ENCODE data around the gene PHACTR4.
A peak's percentile ranks its signal among the peaks of the same experiment; 100 is the strongest.

Gene PHACTR4

GRCh38 chr1:28506907-28507246 is 137.3 kb downstream of the PHACTR4 start:
- DNase-seq (ENCODE audit: low read depth) = no peak
- TF ChIP-seq CTCF (IDR thresholded peaks at IDR 0.05; ENCODE audit: control insufficient read depth, insufficient read depth, low read depth, low read length, missing control alignments) = no peak
- peak overlapping the region; percentile 81 for H3K4me3 ChIP-seq (ENCODE audit: control insufficient read depth, low read depth, low read length)

GRCh38 chr1:28507247-28507645 is 137.7 kb downstream of the PHACTR4 start:
- DNase-seq (ENCODE audit: low read depth) = no peak

GRCh38 chr1:28507646-28508434 is 138.3 kb downstream of the PHACTR4 start:
- DNase-seq (ENCODE audit: low read depth) = no peak
- no peak for TF ChIP-seq CTCF (IDR thresholded peaks at IDR 0.05; ENCODE audit: control insufficient read depth, insufficient read depth, low read depth, low read length, missing control alignments)
- H3K4me3 ChIP-seq (ENCODE audit: control insufficient read depth, low read depth, low read length) = peak overlapping the region; percentile 81

More at GRCh38 chr1:28507247-28507645, 137.7 kb downstream of the PHACTR4 start:
- H3K4me3 ChIP-seq (ENCODE audit: control insufficient read depth, low read depth, low read length) = peak overlapping the region; percentile 81
- TF ChIP-seq CTCF (IDR thresholded peaks at IDR 0.05; ENCODE audit: control insufficient read depth, insufficient read depth, low read depth, low read length, missing control alignments) = no peak

- DNase-seq (ENCODE audit: low read depth) = no peak
These were observed 138.9 kb downstream of the PHACTR4 start for GRCh38 chr1:28508435-28508754.

GRCh38 chr1:28509705-28510272 is 140.2 kb downstream of the PHACTR4 start:
- peak overlapping the region; percentile 2 for H3K4me3 ChIP-seq (ENCODE audit: control insufficient read depth, low read depth, low read length)
- TF ChIP-seq CTCF (IDR thresholded peaks at IDR 0.05; ENCODE audit: control insufficient read depth, insufficient read depth, low read depth, low read length, missing control alignments) = no peak
- DNase-seq (ENCODE audit: low read depth) = no peak

More at GRCh38 chr1:28508435-28508754, 138.9 kb downstream of the PHACTR4 start:
- peak overlapping the region; percentile 81 for H3K4me3 ChIP-seq (ENCODE audit: control insufficient read depth, low read depth, low read length)
- no peak for TF ChIP-seq CTCF (IDR thresholded peaks at IDR 0.05; ENCODE audit: control insufficient read depth, insufficient read depth, low read depth, low read length, missing control alignments)

GRCh38 chr1:28510273-28510969 is 140.9 kb downstream of the PHACTR4 start:
- TF ChIP-seq CTCF (IDR thresholded peaks at IDR 0.05; ENCODE audit: control insufficient read depth, insufficient read depth, low read depth, low read length, missing control alignments) = no peak
- no peak for DNase-seq (ENCODE audit: low read depth)
- H3K4me3 ChIP-seq (ENCODE audit: control insufficient read depth, low read depth, low read length) = no peak overlapping the region
